22Rv1 (cell line): ENCODE measurements around the gene MMP15.

Source experiments
- ZFX ChIP-seq: fragments of 450-650 bp; IDR thresholded peaks from 2 replicates; pipeline ENCODE4 v1.6.1; 2017; ENCODE audit warnings: antibody characterized with exemption, borderline replicate concordance
- TF ChIP-seq, protein P1 (sequence below): fragments of 450-650 bp; IDR thresholded peaks from 2 replicates; pipeline ENCODE4 v1.5.1; 2017; ENCODE audit warnings: mild to moderate bottlenecking

DNA sequence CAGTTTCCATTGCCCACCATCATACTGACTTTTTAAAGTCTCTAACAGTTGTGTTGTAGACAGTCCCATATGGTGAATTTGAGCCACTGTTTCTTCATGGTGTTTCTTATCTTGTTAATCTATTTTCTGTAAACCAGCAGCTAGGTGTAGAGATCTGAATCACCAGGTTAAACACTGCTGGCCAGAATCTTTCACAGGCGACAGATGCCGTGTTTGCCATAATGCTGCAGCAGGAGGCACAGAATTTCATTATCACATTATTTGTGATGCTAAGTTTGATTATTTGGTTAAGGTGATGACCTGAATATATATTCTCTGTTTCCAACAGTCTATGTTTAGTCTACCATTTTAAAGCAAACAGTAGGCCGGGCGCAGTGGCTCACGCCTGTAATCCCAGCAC is 43.2 kb upstream of the MMP15 start:
- TF ChIP-seq, protein P1, sequence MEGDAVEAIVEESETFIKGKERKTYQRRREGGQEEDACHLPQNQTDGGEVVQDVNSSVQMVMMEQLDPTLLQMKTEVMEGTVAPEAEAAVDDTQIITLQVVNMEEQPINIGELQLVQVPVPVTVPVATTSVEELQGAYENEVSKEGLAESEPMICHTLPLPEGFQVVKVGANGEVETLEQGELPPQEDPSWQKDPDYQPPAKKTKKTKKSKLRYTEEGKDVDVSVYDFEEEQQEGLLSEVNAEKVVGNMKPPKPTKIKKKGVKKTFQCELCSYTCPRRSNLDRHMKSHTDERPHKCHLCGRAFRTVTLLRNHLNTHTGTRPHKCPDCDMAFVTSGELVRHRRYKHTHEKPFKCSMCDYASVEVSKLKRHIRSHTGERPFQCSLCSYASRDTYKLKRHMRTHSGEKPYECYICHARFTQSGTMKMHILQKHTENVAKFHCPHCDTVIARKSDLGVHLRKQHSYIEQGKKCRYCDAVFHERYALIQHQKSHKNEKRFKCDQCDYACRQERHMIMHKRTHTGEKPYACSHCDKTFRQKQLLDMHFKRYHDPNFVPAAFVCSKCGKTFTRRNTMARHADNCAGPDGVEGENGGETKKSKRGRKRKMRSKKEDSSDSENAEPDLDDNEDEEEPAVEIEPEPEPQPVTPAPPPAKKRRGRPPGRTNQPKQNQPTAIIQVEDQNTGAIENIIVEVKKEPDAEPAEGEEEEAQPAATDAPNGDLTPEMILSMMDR, result no peak
- no peak for TF ChIP-seq ZFX
